ENCODE data around the gene ARMH1.

Gene ARMH1

DNA sequence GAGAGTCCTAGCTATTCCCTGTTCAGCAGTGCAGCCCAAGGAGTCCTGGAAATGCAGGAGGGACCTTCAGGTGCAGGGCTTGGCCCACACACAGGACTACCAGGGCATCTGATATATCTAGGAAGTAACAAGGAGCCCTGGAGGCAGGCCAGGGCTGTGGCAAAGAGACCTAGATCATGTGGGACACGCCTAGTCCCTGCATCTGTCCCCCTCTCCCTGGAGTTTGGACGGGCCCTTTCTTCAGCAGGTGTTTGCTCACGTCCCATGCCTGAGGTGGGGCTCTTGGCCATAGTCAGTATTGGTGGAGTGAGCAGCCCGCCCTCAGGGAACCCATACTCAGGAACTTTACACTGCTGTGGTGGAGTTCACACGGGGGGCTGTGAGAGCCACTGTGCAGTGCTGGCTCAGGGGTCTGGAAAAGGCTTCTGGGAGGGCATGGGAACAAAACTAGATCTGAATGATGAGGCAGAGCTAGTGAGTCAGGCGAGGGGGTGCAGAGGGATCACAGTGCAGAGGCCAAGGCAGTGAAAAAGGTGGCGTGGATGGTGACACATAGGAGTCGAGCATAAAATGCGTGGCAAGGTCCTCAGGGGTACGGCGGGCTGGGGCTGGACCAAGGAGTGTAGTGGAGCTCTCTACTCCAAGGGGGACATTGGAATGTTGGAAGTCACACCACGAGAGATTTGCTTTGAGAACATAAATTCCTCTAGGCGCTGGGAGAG, 25.8 kb upstream of the ARMH1 start:
- no peaks in the 10 kb centered on the region for H3K9me3 ChIP-seq (replicated peaks; ENCODE audit: insufficient read depth, low read length)
- H3K36me3 ChIP-seq (replicated peaks; ENCODE audit: insufficient read depth, low read length) = no peaks in the 10 kb centered on the region
- DNase-seq = no peak
- H2AFZ ChIP-seq (ENCODE audit: low read length) = no peak overlapping the region
- no peak overlapping the region for H3K27ac ChIP-seq (ENCODE audit: low read length)
- H3K79me2 ChIP-seq (ENCODE audit: low read length) = no peaks in the 10 kb centered on the region
- TF ChIP-seq, protein P1, sequence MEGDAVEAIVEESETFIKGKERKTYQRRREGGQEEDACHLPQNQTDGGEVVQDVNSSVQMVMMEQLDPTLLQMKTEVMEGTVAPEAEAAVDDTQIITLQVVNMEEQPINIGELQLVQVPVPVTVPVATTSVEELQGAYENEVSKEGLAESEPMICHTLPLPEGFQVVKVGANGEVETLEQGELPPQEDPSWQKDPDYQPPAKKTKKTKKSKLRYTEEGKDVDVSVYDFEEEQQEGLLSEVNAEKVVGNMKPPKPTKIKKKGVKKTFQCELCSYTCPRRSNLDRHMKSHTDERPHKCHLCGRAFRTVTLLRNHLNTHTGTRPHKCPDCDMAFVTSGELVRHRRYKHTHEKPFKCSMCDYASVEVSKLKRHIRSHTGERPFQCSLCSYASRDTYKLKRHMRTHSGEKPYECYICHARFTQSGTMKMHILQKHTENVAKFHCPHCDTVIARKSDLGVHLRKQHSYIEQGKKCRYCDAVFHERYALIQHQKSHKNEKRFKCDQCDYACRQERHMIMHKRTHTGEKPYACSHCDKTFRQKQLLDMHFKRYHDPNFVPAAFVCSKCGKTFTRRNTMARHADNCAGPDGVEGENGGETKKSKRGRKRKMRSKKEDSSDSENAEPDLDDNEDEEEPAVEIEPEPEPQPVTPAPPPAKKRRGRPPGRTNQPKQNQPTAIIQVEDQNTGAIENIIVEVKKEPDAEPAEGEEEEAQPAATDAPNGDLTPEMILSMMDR (IDR thresholded peaks at IDR 0.05; ENCODE audit: low read length) = no peak
- TF ChIP-seq EZH2 (optimal IDR thresholded peaks at IDR 0.05; ENCODE audit: low read depth, low read length) = no peak
- TF ChIP-seq EZH2phosphoT487 (IDR thresholded peaks at IDR 0.05; ENCODE audit: low read length) = no peak
- H3K9me2 ChIP-seq (replicated peaks; ENCODE audit: insufficient read depth, low read length) = no peaks in the 10 kb centered on the region
- H3K4me1 ChIP-seq (ENCODE audit: low read length) = no peaks in the 10 kb centered on the region
- peaks cover 12% of the 10 kb centered on the region for H3F3A ChIP-seq (ENCODE audit: insufficient read depth, low read length)
- H3K4me3 ChIP-seq (ENCODE audit: low read length) = no peak overlapping the region
- H3K9ac ChIP-seq (ENCODE audit: low read length) = no peak overlapping the region
- no peak overlapping the region for H3K4me2 ChIP-seq (ENCODE audit: low read depth, low read length)
- H3K27me3 ChIP-seq (replicated peaks; ENCODE audit: insufficient read depth, low read length) = no peaks in the 10 kb centered on the region
- H4K20me1 ChIP-seq (ENCODE audit: insufficient read depth, low read length) = no peaks in the 10 kb centered on the region

DNA sequence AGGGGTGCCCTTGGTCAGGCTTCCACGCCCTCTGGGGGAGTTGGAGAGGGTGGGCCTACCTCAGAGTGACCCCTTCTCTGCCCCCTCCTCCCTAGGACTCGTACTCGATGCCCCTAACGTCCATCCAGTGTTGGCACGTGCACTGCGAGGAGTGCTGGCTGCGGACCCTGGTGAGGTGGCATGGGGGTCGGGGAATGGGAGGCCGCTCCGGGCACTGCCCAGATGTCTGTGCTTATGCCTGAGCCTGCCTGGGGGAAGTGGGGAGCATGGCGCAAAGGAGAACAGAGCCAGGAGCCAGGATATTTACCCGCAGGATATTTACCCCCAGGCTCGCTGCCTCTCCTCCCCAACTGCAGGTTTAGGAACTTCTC, 24.7 kb upstream of the ARMH1 start:
- Histone ChIP-seq H3K9me3 (replicated peaks; ENCODE audit: insufficient read depth, low read length) (no peaks in the 10 kb centered on the region), H3F3A (ENCODE audit: insufficient read depth, low read length) (peaks cover 12% of the 10 kb centered on the region), H3K79me2 (ENCODE audit: low read length) (no peaks in the 10 kb centered on the region), H2AFZ (ENCODE audit: low read length) (no peak overlapping the region), H4K20me1 (ENCODE audit: insufficient read depth, low read length) (no peaks in the 10 kb centered on the region), H3K4me3 (ENCODE audit: low read length) (no peak overlapping the region), H3K9me2 (replicated peaks; ENCODE audit: insufficient read depth, low read length) (no peaks in the 10 kb centered on the region), H3K36me3 (replicated peaks; ENCODE audit: insufficient read depth, low read length) (no peaks in the 10 kb centered on the region), H3K4me2 (ENCODE audit: low read depth, low read length) (no peak overlapping the region), H3K27me3 (replicated peaks; ENCODE audit: insufficient read depth, low read length) (no peaks in the 10 kb centered on the region), H3K4me1 (ENCODE audit: low read length) (no peaks in the 10 kb centered on the region), H3K27ac (ENCODE audit: low read length) (no peak overlapping the region), H3K9ac (ENCODE audit: low read length) (no peak overlapping the region)
- no peak for DNase-seq
- TF ChIP-seq EZH2 (optimal IDR thresholded peaks at IDR 0.05; ENCODE audit: low read depth, low read length) (no peak), EZH2phosphoT487 (IDR thresholded peaks at IDR 0.05; ENCODE audit: low read length) (no peak)
- TF ChIP-seq, protein P1 (IDR thresholded peaks at IDR 0.05; ENCODE audit: low read length) = no peak

DNA sequence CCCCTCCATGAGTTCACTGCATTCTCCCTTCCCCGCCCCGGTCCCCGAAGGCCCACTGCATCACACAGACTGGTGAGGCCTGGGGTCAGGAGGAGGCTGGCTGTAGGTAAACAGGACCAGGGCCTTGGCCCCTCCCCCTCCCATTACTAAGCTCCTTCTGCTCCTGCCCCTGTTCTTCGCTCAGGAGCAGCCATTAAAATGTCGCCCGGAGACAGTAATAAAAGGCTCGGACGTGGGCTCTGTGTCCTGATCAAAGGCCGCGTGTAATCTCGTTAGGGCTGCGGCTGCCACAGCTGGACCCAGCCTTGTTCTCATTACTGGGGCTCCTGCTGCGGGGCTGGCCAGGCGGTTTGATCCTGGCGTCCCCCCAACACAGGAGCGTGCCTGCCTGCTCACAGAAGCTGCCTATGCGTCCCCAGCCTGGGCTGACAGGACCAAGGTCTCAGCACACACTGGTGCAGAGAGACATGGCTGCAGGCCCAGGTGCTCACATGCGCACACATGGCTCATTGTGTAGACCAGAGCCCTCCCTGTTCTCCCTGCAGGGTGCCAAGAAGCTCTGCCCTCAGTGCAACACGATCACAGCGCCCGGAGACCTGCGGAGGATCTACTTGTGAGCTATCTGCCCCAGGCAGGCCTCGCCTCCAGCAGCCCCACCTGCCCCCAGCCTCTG, 24.2 kb upstream of the ARMH1 start:
- Histone ChIP-seq H3K27me3 (replicated peaks; ENCODE audit: insufficient read depth, low read length) (no peaks in the 10 kb centered on the region), H3F3A (ENCODE audit: insufficient read depth, low read length) (peaks cover 12% of the 10 kb centered on the region), H3K4me3 (ENCODE audit: low read length) (no peak overlapping the region), H3K9me2 (replicated peaks; ENCODE audit: insufficient read depth, low read length) (no peaks in the 10 kb centered on the region), H4K20me1 (ENCODE audit: insufficient read depth, low read length) (no peaks in the 10 kb centered on the region), H3K9me3 (replicated peaks; ENCODE audit: insufficient read depth, low read length) (no peaks in the 10 kb centered on the region), H2AFZ (ENCODE audit: low read length) (no peak overlapping the region), H3K4me2 (ENCODE audit: low read depth, low read length) (no peak overlapping the region), H3K9ac (ENCODE audit: low read length) (no peak overlapping the region), H3K27ac (ENCODE audit: low read length) (no peak overlapping the region), H3K4me1 (ENCODE audit: low read length) (no peaks in the 10 kb centered on the region), H3K79me2 (ENCODE audit: low read length) (no peaks in the 10 kb centered on the region), H3K36me3 (replicated peaks; ENCODE audit: insufficient read depth, low read length) (no peaks in the 10 kb centered on the region)
- no peak for DNase-seq
- TF ChIP-seq, protein P1 (IDR thresholded peaks at IDR 0.05; ENCODE audit: low read length) = no peak
- TF ChIP-seq EZH2phosphoT487 (IDR thresholded peaks at IDR 0.05; ENCODE audit: low read length) (no peak), EZH2 (optimal IDR thresholded peaks at IDR 0.05; ENCODE audit: low read depth, low read length) (no peak)
